ENCODE measurements around the gene LRRC27.

- TF ChIP-seq CTCF (IDR thresholded peaks at IDR 0.05), result no peak
- TF ChIP-seq POLR2A (IDR thresholded peaks at IDR 0.05), result no peak
Measured at GRCh38 chr10:132356621-132357195, 24.7 kb downstream of the LRRC27 start.

All from adrenal gland (tissue), 5 donors.